GM19023 (cell line): Measurements from ENCODE around the gene RELT.

Experiments
- ATAC-seq: cut with Tn5 transposase; IDR thresholded peaks from one replicate; pipeline ENCODE4 v1.9.1; 2021; ENCODE audit warnings: mild to moderate bottlenecking, moderate library complexity; ENCODE audit not compliant: unreplicated experiment

The RELT gene

GRCh38 chr11:73375830-73376159 lies 404 bp upstream of the RELT start:
- ATAC-seq: no peak

- ATAC-seq: peak; percentile 23
These were observed 817 bp downstream of the RELT start for GRCh38 chr11:73376803-73377629.

- ATAC-seq: no peak
These were observed 3.1 kb downstream of the RELT start for GRCh38 chr11:73379189-73379880.

- no peak for ATAC-seq
These were observed 4.1 kb downstream of the RELT start for GRCh38 chr11:73380331-73380730.

- no peak for ATAC-seq
These were observed 4.8 kb downstream of the RELT start for GRCh38 chr11:73380897-73381410.

- no peak for ATAC-seq
These were observed 5.4 kb downstream of the RELT start for GRCh38 chr11:73381589-73381988.

- no peak for ATAC-seq
These were observed 6.0 kb downstream of the RELT start for GRCh38 chr11:73382183-73382582.

GRCh38 chr11:73382747-73383146 lies 6.5 kb downstream of the RELT start:
- no peak for ATAC-seq

- ATAC-seq: no peak
These were observed 7.3 kb downstream of the RELT start for GRCh38 chr11:73383249-73384124.

- no peak for ATAC-seq
These were observed 7.9 kb downstream of the RELT start for GRCh38 chr11:73384125-73384441.

- no peak for ATAC-seq
These were observed 8.3 kb downstream of the RELT start for GRCh38 chr11:73384531-73384871.

GRCh38 chr11:73384872-73385689 lies 8.9 kb downstream of the RELT start:
- ATAC-seq: peak; percentile 35

- ATAC-seq: no peak
These were observed 9.8 kb downstream of the RELT start for GRCh38 chr11:73386016-73386415.

GRCh38 chr11:73386546-73386945 lies 10.3 kb downstream of the RELT start:
- no peak for ATAC-seq

- no peak for ATAC-seq
These were observed 11.5 kb downstream of the RELT start for GRCh38 chr11:73387594-73388264.

- ATAC-seq: no peak
These were observed 12.3 kb downstream of the RELT start for GRCh38 chr11:73388265-73389133.

GRCh38 chr11:73389134-73389525 lies 12.9 kb downstream of the RELT start:
- no peak for ATAC-seq

GRCh38 chr11:73389916-73390315 lies 13.7 kb downstream of the RELT start:
- no peak for ATAC-seq
